HG03159 (cell line): Measurements from ENCODE around the gene KRTAP10-2.

ENCODE experiments used
- ATAC-seq: cut with Tn5 transposase; IDR thresholded peaks from one replicate; pipeline ENCODE4 v1.9.1; 2021; ENCODE audit warnings: mild to moderate bottlenecking, moderate library complexity; ENCODE audit not compliant: unreplicated experiment

The KRTAP10-2 gene

DNA sequence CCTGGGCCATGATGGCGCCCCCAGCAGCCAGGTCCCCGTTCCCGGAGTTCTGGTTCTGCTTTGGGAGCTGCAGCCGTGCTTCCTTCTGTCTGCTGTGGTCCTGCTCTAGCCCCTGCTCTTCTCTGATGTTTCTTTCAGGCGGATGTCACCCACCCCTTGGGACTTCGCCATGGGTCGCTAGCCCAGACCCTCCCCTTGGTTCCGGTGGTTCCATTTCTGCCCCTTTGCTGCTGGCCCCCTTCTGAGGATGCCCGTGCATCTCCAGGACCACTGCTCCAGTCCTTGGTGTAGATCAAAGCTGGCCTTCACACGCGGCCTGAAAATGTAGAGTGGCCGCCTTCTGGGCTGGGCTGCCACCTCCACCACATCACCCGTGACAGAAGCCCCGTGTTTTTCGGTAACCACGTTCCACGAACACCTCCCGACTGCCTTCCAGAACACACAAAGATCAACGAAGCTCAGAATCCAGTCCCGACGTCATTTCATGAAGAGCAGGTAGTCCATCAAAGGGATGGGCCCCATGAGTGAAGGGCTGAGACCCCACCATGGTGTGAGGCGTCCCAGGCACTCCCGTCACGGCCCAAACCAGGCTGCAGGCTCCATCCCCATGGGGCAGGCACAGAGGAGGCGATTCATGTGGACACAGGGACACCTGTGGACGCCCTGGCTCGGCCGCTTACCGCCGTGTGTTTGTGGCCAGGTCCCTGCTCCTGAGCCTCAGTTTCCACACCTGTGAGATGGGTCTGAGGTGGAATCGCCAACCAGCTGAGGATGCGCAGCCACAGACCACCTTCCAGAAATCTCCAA is 35.7 kb downstream of the KRTAP10-2 start:
- no peak for ATAC-seq

- no peak for ATAC-seq
Measured at GRCh38 chr21:44514746-44515358, 36.5 kb downstream of the KRTAP10-2 start.

DNA sequence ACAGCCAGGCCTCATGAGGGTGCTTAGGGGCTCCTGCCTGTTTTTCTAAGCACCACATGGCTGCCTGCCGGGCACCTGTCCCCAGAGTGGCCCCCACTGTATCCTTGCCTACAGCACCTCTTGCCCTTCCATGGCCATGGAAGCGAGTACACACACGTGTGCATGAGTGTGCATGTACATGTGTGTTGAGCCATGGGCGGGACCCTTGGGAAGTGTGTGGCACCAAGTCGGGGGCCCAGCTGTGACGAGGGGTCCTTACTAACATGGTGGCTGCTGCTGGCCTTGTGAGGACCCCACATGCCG is 37.1 kb downstream of the KRTAP10-2 start:
- no peak for ATAC-seq

GRCh38 chr21:44513389-44514217 is 37.7 kb downstream of the KRTAP10-2 start:
- ATAC-seq = no peak

DNA sequence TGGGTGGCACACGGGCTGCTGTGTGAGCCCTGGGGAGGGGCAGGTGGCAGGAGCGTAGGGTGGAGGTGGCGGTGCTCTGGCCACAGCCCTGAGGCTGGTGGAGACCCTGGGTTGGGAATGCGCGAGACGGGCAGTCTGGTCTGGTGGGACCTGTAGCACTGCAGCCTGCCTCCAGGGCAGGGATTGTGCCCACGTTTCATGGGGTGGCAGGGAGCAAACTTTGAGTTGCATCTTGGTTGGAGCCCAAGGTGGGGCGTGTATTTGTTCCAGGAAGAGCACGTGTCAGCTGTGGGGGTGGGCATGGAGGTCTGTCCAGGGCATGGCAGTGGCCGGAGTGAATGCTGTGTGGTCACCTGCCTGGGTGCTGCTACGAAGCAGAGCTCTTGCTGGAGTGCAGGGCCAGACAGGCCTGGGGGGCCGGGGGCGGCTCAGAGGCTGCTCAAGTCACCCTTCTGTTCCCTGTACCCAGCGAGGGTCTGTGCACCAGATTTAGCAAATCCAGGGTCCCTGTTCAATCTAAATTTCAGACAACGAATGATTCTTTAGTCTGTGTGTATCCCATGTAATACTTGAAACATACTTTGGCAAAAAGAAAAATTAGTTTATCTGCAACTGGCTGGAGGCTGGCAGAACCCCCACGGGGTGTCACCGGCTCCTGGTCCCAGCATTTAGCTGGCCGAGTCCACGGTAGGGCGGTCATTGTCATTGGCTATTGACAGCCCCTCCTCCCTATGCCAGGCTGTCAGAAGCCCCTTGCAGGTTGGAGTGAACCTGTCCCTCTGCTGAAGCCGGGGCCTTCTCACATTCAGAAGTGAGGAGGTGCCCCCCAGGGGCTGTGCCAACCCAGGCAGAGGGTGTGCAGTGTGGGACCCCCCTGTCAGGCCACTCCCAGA is 38.6 kb downstream of the KRTAP10-2 start:
- no peak for ATAC-seq

- no peak for ATAC-seq
Measured at GRCh38 chr21:44511938-44512275, 39.4 kb downstream of the KRTAP10-2 start.

DNA sequence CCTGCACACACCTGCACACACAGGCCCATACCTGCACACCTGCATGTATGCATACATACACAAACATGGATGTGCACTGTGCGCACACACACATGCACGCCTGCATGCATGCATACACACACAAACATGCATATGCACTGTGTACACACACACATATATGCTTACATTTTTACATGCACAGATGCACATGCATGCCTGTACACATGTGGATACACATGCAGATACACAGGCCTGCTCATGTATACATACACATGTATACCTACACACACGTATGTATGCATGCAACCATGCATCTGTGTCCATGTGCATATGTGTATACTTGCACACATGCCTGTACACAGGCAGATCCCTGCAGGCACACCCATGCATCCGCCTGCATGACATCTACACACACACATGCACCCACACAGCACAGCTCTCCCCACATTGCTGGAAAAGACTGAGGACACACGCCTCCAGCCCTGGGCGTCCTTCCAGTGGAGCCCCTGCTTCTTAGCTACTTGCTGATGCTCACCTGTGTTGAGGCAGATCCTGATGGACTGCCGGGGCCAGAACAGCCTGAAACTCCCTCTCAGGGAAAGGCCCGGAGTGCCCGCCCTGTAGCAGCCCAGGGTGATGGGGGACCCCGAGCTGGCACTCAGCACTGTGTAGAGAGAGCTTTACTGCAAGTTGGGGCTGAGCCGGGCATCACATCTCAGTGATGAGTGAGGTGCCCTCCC is 39.9 kb downstream of the KRTAP10-2 start:
- ATAC-seq = no peak

GRCh38 chr21:44510508-44511218 is 40.6 kb downstream of the KRTAP10-2 start:
- no peak for ATAC-seq

DNA sequence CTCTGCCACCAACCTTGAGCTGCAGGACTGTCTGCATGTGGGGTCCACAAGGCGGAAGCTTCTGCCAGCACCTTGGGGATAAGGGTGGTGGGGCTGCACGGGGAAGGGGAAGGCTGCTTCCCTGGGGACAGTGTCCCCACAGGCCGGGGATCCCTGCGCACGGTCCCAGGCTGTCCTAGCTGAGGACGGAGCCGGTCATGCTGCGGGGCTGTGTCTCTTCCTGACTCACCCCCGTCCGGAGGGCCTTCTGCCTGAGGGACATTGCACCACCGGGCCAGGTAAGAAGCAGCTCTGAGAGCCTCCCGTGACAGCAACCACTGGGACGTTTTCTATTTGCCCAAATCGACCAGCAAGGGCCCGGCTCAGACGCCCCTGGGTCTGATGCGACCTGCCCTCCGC is 41.2 kb downstream of the KRTAP10-2 start:
- no peak for ATAC-seq

- ATAC-seq = no peak
Measured at GRCh38 chr21:44509539-44509938, 41.8 kb downstream of the KRTAP10-2 start.

DNA sequence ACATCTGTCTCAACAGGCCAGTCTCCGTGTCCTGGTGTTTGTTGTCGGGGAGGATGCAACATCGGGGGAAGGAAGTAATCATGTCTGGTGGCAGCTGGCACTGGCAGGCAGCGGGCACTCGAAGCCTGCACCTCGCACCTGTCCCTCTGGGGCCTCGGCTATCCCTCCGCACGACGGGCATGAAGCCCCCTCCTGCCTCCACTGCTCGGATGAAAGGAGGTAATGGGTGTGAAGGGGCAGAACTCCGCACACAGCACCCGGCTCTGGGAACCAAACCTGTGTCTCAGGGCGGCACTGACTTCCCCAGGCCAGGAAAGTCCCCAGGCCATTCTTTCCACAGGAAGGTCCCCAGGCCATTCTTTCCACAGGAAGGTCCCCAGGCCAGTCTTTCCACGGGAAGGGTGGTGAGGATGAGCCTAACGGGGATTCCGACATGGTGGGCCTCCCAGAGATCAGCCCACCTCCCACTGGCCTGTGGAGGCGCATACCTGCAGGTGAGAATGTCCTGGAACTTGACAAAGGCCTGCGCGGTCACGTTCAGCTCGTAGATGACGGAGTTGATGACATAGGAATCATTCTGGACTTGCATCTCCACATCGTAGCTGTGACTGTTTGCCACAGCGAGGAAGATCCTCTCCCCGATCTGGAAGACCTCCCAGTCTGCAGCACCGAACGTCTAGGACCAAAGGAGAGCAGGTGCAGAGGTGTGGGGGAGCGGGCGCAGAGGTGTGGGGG is 42.4 kb downstream of the KRTAP10-2 start:
- no peak for ATAC-seq

DNA sequence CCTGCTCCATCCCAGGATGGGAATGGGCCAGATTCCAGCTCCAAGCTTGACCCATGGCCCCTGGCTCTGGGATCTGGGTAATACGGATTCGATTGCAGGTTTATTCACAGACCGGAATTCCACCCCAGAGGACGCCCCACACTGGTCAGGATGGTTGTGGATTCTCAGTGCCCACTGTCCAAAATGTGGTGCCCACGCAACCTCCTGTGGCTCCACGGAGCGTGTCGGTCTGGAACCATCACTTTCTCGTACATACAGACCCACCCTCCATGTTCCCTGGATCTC is 42.9 kb downstream of the KRTAP10-2 start:
- ATAC-seq = no peak

DNA sequence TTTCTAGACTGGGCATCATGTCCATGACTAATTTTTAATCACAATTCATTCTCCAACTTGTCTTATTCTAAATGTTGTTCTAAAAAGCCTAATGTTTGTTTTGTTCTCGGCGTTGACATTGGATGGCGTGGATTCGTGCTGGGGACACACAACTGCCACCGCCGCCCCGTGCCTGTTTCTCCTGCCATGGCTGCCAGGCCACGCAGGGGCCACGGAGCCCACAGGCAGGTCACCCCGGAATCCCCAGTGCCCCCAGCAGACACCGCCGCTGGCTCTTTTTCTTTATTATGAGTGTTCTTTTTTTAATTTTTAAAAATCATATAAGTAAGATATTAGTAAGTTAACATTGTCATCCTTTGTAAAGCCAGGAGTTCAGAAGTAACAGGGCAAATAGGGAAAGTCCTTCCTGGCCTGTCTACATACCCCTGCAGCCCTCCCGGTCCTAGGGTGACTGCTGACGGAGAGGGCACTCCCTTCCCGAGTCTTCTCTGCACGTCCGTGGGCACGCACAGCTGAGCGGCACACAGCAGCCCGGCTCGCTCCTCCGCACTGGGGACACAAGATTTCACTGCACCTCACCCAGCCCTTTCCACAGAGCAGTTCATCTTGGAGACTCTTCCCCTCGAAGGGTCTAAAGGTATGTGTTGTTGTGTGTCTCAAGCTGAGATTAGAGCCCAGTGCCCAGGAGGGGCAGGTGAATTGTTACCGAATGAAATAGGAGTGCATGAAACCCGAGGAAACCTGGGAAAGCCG is 43.5 kb downstream of the KRTAP10-2 start:
- ATAC-seq = no peak

DNA sequence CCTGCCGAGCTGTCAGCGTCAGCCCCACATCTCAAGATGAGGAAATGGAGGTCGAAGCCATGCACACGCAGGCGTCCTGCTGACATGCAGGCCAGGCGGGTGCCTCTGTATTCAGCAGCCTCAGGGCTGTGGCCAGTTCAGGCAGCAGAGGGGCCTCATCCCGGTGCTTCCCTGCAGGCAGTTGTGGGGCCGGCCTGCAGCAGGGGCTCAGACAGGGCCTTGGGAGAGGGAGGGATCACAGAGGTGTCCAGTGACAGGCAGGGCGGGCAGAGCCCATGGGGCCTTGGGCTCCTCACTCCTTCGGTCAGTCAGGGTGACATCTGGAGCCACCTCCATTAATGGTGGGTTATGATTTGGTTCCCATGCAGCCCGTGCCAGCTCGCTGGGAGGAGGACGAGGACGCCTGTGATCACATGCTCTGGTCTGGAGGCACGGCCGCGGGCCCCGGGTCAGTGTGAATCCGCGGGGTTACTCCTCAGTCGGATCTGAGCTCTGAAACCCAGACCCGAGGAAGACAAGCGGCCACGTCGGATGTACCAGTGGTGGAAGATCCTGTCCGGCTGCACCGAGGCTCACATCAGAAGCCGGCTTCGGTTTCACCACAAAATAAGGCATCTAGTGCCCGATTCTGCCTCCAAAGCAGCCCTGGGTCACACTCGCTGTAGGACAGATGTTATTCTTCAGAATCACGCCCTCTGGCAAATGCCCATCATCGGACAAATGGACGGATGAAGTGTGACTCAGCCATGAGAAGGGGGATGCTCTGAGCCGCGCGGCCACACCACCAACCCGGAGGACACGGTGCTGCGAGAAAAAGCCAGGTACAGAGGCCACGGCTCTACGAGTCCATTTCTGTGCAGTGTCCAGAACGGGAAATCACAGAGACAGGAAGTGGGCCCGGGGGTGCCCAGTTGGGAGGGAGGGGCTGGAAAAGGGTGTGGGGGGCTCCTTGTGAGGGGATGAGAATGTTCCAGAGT is 44.7 kb downstream of the KRTAP10-2 start:
- no peak for ATAC-seq

- no peak for ATAC-seq
Measured at GRCh38 chr21:44505673-44506278, 45.5 kb downstream of the KRTAP10-2 start.

DNA sequence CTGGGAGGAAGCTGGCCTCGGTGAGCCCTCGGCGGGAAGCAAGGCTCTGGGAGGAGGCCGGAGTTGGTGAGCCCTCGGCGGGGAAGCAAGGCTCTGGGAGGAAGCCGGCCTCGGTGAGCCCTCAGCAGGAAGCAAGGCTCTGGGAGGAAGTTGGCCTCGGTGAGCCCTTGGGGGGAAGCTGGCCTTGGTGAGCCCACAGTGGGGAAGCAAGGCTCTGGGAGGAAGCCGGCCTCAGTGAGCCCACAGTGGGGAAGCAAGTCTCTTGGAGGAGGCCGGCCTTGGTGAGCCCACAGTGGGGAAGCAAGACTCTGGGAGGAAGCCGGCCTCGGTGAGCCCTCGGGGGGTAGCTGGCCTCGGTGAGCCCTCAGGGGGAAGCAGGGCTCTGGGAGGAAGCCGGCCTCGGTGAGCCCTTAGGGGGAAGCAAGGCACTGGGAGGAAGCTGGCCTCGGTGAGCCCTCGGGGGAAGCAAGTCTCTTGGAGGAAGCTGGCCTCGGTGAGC is 47.4 kb downstream of the KRTAP10-2 start:
- no peak for ATAC-seq
